Erythroblast (primary cell): ENCODE measurements around the gene KRT36.

Experiments
- GATA1 ChIP-seq: IDR thresholded peaks from 2 replicates; pipeline ENCODE4 v1.6.1; 2011; ENCODE audit warnings: low read depth, mild to moderate bottlenecking, control low read depth, low read length, moderate library complexity
- POLR2A ChIP-seq: IDR thresholded peaks from 2 replicates; pipeline ENCODE4 v1.6.1; 2011; ENCODE audit warnings: mild to moderate bottlenecking, low read length

DNA sequence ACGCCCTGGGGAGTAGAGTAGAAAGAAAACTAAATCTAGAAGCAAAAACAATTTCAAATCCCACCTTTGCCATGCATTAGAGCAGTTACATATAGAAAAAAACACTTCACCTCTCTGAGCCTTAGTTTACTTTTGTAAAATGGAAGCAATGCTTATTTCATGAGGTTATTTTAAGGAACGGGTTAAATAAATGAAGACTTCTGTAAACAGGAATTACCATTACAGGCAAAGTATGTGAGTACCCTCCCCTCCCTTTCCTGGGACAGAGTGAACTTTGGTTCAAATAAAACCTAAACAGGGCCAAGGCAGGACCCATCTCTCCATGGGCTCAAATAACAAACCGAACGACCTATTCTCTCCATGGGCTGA lies 33.5 kb upstream of the KRT36 start:
- no peak for TF ChIP-seq POLR2A
- TF ChIP-seq GATA1: no peak
